ENCODE results near the gene ARRB1.
"Not testable (repeated sequence)": the region's sequence is repeated elsewhere in the genome, so short reads cannot be mapped to it uniquely, and the experiment has no call there.

Gene ARRB1

DNA sequence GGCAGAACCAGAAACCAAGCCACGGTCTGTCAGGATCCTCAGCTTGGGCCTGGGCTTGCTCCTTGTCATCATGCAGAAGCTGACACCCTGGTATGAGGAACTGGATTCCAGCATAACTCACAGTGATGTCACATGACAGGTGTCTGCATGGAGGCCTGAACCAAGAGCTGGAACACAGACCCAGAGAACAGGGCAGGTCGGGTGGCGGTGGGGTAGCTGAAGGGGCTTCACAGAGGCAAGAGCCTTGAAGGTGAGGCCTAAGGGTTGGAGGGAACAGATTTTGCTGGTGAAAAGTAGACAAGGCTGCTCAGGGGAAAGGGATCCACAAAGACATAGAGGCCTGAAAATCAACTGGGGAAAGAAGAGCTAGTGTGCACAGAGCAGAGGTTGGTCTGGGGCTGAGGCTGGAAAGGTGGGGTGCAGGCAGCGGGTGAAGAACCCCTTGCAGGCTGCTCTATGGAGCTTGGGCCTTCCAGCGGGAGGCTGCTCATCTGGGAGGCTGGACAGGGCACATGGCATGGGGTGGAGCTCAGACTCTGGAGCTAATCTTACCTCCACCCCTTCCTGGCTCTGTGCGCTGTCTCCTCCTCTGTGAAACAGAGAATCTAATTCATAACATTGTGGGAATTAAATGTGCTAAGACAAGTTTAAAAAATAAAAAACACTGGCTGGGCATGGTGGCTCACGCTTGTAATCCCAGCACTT lies 29.4 kb upstream of the ARRB1 start:
- TF ChIP-seq, protein P1, sequence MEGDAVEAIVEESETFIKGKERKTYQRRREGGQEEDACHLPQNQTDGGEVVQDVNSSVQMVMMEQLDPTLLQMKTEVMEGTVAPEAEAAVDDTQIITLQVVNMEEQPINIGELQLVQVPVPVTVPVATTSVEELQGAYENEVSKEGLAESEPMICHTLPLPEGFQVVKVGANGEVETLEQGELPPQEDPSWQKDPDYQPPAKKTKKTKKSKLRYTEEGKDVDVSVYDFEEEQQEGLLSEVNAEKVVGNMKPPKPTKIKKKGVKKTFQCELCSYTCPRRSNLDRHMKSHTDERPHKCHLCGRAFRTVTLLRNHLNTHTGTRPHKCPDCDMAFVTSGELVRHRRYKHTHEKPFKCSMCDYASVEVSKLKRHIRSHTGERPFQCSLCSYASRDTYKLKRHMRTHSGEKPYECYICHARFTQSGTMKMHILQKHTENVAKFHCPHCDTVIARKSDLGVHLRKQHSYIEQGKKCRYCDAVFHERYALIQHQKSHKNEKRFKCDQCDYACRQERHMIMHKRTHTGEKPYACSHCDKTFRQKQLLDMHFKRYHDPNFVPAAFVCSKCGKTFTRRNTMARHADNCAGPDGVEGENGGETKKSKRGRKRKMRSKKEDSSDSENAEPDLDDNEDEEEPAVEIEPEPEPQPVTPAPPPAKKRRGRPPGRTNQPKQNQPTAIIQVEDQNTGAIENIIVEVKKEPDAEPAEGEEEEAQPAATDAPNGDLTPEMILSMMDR (IDR thresholded peaks at IDR 0.05; ENCODE audit: extremely low read depth, insufficient read depth, missing control alignments) = no peak
- in situ Hi-C loops (cut with MboI; ENCODE audit: low pct_unique_long_range_greater_than_20kb, low sequenced_read_pairs, unreplicated experiment) = no loop called here
- DNase-seq (ENCODE audit: low spot score) = no peak

DNA sequence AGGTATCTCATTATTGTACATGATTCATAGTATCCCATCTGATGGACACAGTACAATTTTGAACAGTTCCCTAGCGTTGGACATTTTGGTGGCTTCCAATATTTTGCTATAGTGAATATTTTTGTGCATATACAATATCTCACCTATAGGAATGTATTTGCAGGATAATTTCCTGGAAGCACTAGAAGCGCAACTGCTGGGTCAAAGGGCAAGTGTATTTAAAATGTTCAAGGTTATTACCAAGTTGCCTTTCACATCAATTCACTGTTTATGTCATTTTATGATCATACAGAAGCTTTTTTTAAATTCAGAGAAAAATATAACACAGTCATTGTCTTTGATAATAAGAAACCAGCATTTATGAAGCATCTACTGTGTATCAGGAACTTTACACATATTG lies 28.8 kb upstream of the ARRB1 start:
- no peak for DNase-seq (ENCODE audit: low spot score)
- in situ Hi-C loops (cut with MboI; ENCODE audit: low pct_unique_long_range_greater_than_20kb, low sequenced_read_pairs, unreplicated experiment) = no loop called here

DNA sequence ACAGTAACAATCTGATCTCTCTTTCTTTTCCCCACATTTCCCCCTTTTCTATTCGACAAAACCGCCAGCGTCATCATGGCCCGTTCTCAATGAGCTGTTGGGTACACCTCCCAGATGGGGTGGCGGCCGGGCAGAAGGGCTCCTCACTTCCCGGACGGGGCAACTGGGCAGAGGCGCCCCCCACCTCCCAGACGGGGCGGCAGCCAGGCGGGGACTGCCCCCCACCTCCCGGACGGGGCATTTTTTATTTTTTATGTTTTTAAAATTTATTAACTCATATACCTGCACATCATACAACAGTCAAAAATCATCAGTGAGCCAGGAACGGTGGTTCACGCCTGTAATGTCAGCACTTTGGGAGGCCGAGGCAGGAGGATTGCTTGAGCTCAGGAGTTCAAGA lies 27.3 kb upstream of the ARRB1 start:
- DNase-seq (ENCODE audit: low spot score); in situ Hi-C loops (cut with MboI; ENCODE audit: low pct_unique_long_range_greater_than_20kb, low sequenced_read_pairs, unreplicated experiment): not testable (repeated sequence)

More for the DNA sequence above, 28.8 kb upstream of the ARRB1 start:
- TF ChIP-seq, protein P1 (IDR thresholded peaks at IDR 0.05; ENCODE audit: extremely low read depth, insufficient read depth, missing control alignments) = no peak

DNA sequence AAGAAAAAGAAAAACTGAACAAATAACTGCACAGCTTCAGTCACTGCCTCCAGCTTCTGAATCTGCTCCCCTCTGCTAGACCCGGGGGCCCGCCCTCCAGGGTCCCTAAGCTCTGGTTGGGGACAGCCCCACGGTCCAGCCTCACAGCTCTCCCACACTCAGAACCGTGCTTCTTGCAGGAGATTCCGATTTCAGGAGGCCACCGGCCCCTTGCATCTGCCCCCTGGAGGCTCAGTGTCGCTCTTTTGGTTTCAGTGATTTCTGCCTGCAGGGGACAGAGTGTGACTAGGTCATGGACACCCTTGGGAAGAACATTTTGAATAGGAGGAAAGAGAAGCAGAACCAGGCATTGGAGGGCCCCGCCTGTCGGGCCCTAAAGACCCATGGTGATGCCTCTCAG lies 24.7 kb upstream of the ARRB1 start:
- TF ChIP-seq, protein P1 (IDR thresholded peaks at IDR 0.05; ENCODE audit: extremely low read depth, insufficient read depth, missing control alignments) = no peak
- DNase-seq (ENCODE audit: low spot score) = no peak
- in situ Hi-C loops (cut with MboI; ENCODE audit: low pct_unique_long_range_greater_than_20kb, low sequenced_read_pairs, unreplicated experiment) = no loop called here

DNA sequence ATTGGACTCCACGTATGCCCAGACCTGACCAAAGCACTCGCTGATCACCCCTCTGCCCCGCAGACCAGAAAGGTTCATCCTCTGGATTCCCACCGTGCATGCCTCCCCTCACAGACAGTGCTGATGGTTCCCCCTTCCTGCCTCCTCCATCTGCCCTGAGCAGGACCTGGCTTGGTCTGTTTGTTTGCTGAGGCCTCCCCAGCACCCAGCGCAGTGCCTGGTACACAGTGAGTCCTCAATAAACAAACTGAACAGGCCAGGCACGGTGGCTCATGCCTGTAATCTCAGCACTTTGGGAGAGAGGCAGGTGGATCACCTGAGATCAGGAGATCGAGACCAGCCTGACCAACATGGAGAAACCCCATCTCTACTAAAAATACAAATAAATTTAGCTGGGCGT lies 24.2 kb upstream of the ARRB1 start:
- in situ Hi-C loops (cut with MboI; ENCODE audit: low pct_unique_long_range_greater_than_20kb, low sequenced_read_pairs, unreplicated experiment) = no loop called here
- DNase-seq (ENCODE audit: low spot score) = no peak
- TF ChIP-seq, protein P1 (IDR thresholded peaks at IDR 0.05; ENCODE audit: extremely low read depth, insufficient read depth, missing control alignments) = no peak

DNA sequence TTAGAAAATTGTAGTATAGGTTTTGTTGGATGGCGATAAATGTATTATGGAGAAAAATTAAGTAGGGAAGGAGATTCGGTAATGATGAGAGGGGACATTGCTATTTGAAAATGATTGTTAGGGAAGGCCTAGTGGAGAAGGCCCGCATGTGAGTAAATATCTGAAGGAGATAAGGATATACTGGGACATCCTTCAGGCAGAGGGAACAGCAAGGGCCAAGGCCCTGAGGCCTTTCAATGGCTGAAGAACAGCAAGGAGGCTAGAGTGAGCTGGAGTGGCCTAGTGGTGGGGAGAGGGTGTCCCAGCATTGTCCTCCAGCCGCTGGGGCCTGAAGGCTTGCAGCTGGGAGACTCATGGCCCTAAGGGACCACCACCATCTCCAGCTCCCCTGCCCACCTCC lies 23.2 kb upstream of the ARRB1 start:
- in situ Hi-C loops (cut with MboI; ENCODE audit: low pct_unique_long_range_greater_than_20kb, low sequenced_read_pairs, unreplicated experiment) = no loop called here
- TF ChIP-seq, protein P1 (IDR thresholded peaks at IDR 0.05; ENCODE audit: extremely low read depth, insufficient read depth, missing control alignments) = no peak
- no peak for DNase-seq (ENCODE audit: low spot score)

DNA sequence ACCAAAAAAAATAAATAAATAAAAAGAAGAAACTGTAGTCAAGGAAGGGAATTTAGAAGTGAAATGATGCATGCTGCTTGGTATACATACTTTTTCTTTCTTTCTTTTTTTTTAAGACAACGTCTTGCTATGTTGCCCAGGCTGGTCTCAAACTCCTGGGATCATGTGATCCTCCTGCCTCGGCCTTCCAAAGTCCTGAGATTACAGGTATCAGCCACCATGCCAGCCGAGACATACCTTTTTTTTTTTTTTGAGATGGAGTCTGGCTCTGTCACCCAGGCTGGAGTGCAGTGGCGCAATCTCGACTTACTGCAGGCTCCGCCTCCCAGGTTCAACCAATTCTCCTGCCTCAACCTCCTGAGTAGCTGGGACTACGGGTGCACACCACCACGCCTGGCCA lies 21.7 kb upstream of the ARRB1 start:
- TF ChIP-seq, protein P1 (IDR thresholded peaks at IDR 0.05; ENCODE audit: extremely low read depth, insufficient read depth, missing control alignments) = no peak
- in situ Hi-C loops (cut with MboI; ENCODE audit: low pct_unique_long_range_greater_than_20kb, low sequenced_read_pairs, unreplicated experiment) = no loop called here
- DNase-seq (ENCODE audit: low spot score) = no peak

Measured in GM13977 (cell line).